RWPE1 (cell line): ENCODE measurements around the gene RIMS3.
A peak's percentile ranks its signal among the peaks of the same experiment; 100 is the strongest.

ENCODE experiments used
- CTCF ChIA-PET: fragments of 350-600 bp; sonication (Branson Sonifier 250); formaldehyde crosslinking; extraction: SDS; loops from one replicate; lab custom pipeline; 2021; lab: Yijun Ruan, JAX
- POLR2A ChIA-PET: fragments of 400-600 bp; formaldehyde crosslinking; extraction: SDS; loops from one replicate; lab custom pipeline; 2020; ENCODE audit warnings: antibody characterized with exemption; ENCODE audit not compliant: low non-redundant PET; lab: Yijun Ruan, JAX
- DNase-seq: peaks from one replicate; pipeline ENCODE4 v3.0.0; 2012; ENCODE audit warnings: low spot score
- H3K27ac ChIP-seq: fragments of 450-650 bp; 2 replicates; pipeline ENCODE4 v1.5.1; 2017
- TF ChIP-seq, protein P1 (sequence below): fragments of 450-650 bp; conservative IDR thresholded peaks from 2 replicates; pipeline ENCODE4 v1.5.1; 2017; ENCODE audit warnings: low read depth, mild to moderate bottlenecking

Gene RIMS3

DNA sequence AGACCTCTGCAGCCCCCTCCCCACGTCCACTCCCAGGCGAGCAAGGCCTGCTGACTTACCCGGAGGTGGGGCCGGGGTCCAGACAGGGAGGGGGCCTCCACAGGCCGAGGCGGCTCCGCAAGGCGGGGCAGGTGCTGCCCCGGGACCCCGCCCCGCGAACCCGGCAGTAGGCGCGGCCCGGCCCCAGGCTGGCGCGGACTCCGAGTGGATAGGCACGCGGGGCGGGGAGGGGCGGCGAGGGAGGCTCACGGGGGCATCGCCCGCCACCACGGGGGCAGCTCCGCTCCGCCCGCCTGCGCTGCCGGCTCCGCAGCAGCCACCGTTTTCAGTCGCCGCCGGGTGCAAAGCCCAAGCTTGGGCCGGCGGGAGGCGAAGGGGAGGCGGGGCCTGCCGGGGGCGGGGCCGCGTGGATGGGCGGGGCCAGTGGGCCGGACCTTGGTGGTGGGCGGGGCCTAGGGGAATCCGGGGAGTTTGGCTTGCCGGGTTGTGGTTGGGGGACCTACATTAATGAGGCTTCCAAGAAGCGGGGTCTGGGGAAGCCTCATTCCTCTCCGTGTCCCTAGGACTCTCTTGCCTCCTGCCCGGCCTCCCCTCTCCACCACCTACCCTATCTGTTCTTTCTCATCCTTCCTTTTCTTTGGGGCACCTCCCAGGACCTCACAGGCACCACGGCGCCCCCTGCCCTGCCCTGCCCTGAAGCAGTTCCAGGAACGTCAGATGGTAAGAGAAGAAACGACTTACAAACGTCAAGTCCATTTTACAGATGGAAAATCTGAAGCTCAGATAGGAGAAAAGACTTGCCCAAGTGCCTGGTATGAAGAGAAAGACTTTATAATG is at the start of gene RIMS3:
Gene RIMS3, minus strand, starts transcription at position 348 of the 837 bp plus-strand sequence. CDS start 23,757 bp downstream, outside the sequence.
- DNase-seq = peak; percentile 85
- TF ChIP-seq, protein P1, sequence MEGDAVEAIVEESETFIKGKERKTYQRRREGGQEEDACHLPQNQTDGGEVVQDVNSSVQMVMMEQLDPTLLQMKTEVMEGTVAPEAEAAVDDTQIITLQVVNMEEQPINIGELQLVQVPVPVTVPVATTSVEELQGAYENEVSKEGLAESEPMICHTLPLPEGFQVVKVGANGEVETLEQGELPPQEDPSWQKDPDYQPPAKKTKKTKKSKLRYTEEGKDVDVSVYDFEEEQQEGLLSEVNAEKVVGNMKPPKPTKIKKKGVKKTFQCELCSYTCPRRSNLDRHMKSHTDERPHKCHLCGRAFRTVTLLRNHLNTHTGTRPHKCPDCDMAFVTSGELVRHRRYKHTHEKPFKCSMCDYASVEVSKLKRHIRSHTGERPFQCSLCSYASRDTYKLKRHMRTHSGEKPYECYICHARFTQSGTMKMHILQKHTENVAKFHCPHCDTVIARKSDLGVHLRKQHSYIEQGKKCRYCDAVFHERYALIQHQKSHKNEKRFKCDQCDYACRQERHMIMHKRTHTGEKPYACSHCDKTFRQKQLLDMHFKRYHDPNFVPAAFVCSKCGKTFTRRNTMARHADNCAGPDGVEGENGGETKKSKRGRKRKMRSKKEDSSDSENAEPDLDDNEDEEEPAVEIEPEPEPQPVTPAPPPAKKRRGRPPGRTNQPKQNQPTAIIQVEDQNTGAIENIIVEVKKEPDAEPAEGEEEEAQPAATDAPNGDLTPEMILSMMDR = no peak
- CTCF ChIA-PET = interaction anchor here (0.7 kb wide), 1 partner anchor 40 kb away, joined by 3 read pairs; no protein-coding TSS in a partner anchor
- no peak within 1 kb of the TSS for H3K27ac ChIP-seq
- POLR2A ChIA-PET = no interaction called here

DNA sequence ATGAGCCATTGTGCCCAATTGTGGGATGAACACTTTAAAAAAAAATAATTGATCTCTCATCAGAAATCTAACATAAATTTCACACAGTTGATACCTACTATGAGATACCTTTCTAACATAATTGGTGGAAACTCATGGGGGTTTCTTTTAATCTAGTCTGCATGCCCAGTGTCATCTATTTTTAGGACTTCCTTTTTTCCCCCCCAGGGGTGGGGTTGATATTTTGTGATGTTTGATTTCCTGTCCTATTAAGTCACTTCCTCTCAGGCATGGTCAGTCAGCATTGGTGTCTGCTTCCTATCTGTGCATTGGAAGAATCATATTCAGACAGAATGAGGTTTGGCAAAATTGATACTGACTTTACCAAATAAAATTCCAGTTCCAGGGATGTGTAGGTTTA is 47.5 kb upstream of the RIMS3 start:
- ChIA-PET CTCF (no interaction called here), POLR2A (no interaction called here)
- TF ChIP-seq, protein P1 = no peak
- peak overlapping the region; percentile 75 for H3K27ac ChIP-seq
- no peak for DNase-seq

DNA sequence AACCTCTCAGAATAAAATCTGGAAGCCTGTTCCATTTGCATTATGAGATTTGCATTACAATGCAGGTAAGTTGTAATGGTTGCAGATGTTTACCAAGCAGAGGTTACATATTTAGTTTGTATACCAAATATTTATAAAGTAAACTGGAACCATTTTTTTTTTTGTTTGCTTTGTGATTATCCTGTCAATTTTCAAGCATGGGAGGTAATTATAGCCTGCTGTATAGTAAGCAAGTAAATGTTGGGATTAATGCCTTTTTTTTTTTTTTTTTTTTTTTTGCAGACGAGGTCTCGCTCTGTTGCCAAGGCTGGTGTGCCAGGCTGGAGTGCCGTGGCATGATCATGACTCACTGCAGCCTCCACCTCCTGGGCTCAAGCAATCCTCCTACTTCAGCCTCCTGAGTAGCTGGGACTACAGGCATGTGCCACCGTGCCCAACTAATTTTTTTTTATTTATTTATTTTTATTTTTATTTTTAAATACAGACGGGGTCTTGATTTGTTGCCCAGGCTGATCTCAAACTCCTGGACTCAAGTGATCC is 47.0 kb upstream of the RIMS3 start:
- peak overlapping the region; percentile 75 for H3K27ac ChIP-seq
- no peak for DNase-seq
- POLR2A ChIA-PET = no interaction called here
- TF ChIP-seq, protein P1 = no peak
- CTCF ChIA-PET = no interaction called here

DNA sequence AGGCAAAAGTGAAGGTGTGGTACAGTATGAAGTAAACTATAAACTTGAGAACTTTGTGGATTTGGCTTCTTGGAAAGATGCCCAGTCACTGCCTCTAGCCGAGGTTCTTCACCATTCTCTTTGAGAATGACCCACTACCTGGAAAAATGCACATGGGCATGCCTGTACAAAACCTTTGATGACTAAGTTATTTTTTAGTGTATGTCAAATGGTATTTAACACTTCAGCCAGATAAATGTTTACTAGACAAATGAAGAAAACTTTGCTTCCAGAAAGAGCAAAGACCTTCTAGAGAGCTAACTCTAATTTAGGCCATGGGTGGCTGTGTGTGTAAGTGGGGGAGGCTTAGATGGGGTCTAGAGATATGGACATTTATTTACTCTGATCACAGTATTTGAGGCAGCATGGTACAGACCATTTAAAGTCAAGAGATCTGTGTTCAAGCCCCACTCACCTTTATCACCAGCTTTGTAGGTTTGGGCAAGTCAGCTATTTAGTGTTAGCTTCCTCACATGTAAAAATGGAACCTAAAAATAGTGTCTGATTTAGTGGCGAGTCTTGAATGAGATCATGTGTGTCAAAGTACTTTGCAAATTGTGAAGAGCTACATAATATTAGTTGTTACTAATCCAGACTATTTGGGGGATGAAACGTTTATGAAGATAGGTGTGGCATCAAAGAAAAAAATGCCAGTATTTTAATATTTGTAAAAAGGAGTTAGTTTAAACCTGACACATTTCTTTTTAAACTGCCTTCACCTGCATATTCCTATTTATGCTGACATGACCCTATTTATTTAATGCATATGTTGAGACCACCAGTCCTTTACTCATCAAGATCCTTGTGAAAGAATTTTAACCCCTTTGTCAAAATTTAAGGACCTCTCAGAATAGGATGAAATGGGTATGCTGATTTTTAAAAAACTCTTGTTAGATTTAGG is 46.3 kb upstream of the RIMS3 start:
- TF ChIP-seq, protein P1 = no peak
- CTCF ChIA-PET = no interaction called here
- no peak overlapping the region for H3K27ac ChIP-seq
- POLR2A ChIA-PET = no interaction called here
- peak; percentile 84 for DNase-seq

GRCh38 chr1:40710581-40711315 is 45.3 kb upstream of the RIMS3 start:
- TF ChIP-seq, protein P1 = no peak
- H3K27ac ChIP-seq = no peak overlapping the region
- ChIA-PET CTCF (interaction anchor here (0.6 kb wide), 1 partner anchor 192 kb away, joined by 3 read pairs; no protein-coding TSS in a partner anchor), POLR2A (interaction anchor here (1.0 kb wide), 1 partner anchor 20 kb away, joined by 3 read pairs; the partner anchor contains the start of gene NFYC)
- peak; percentile 20 for DNase-seq
